ENCODE results near the gene CLASRP. TPM values are rescaled to one million over a fixed set of nuclear protein-coding genes. Genes with fewer than 3 reads are reported as not detected.

Gene CLASRP
- total and polyA plus RNA-seq, 9 of the 15 experiments (the other 6 are each of a cell fraction or from before 2014, with no cell fraction given) = 0.94 to 86.3 (median 44.0) TPM

GRCh38 chr19:45057444-45057843 lies 18.6 kb downstream of the CLASRP start:
- no peaks in the 10 kb centered on the region for H3K9me3 ChIP-seq (replicated peaks; ENCODE audit: control insufficient read depth, insufficient read depth, low read depth, low read length)
- ChIA-PET CTCF (ENCODE audit: low intra/inter-chr PET ratio) (no interaction called here), POLR2A (interaction anchor here (0.6 to 1.4 kb wide), 6 partner anchors 9 to 196 kb away, joined by 3 to 6 read pairs (median 3); partner anchors contain the start of gene CLASRP)
- no peak for TF ChIP-seq ZFP1 (CRISPR knock-in tag; IDR thresholded peaks at IDR 0.05)
- TF ChIP-seq POLR2G (IDR thresholded peaks at IDR 0.05; ENCODE audit: low read depth, low read length) = 0 out of 2 replicates have a peak, but pooled peaks have one; percentile 32
- no peaks in the 10 kb centered on the region for H3K27me3 ChIP-seq (ENCODE audit: control insufficient read depth in 2 of 2, insufficient read depth in 2 of 2, low read length in 2 of 2)
- H3K4me2 ChIP-seq (ENCODE audit: insufficient read depth, low read length) = no peak overlapping the region
- H2AFZ ChIP-seq (ENCODE audit: low read depth, low read length) = no peak overlapping the region
- H3K9ac ChIP-seq (ENCODE audit: insufficient read depth in 1 of 2, low read depth in 2 of 2, low read length in 2 of 2) = peak overlapping the region in 1 of 2 experiments; percentile 28; a peak in 1 of 4 replicates
- no peak overlapping the region for H3K27ac ChIP-seq (ENCODE audit: extremely low read depth, low read depth, low read length)
- FAIRE-seq = no peak
- peaks cover 92% of the 10 kb centered on the region for H3K36me3 ChIP-seq (ENCODE audit: control insufficient read depth, insufficient read depth, low read length)
- in situ Hi-C loops (cut with MboI) (loop anchor here (10.0 kb wide), 1 partner anchor 163 kb away; the partner anchor contains the start of gene TOMM40), intact Hi-C loops (cut with micrococcal nuclease) (loop anchor here (5.0 kb wide), 1 partner anchor 155 kb away; no protein-coding TSS in a partner anchor)
- no peak for ATAC-seq
- H4K20me1 ChIP-seq (replicated peaks; ENCODE audit: control insufficient read depth, insufficient read depth, low read length) = peaks cover 25% of the 10 kb centered on the region
- BruUV-seq (replicated peaks) = no TSS peak
- no peak for DNase-seq (ENCODE audit: extremely low read depth in 1 of 4, low spot score in 3 of 4)
- peaks cover 0 to 29% of the 10 kb centered on the region in 2 experiments; a peak in 2 of 5 replicates for H3K4me1 ChIP-seq (replicated peaks in 1 of 2; ENCODE audit: control insufficient read depth in 2 of 2, insufficient read depth in 2 of 2, low read length in 2 of 2)
- no peak overlapping the region for H3K4me3 ChIP-seq
- no peaks in the 10 kb centered on the region for H3K9me1 ChIP-seq (ENCODE audit: control insufficient read depth, insufficient read depth, low read length)
- 88% methylated on average over 3 of the region's 9 CpGs for WGBS (ENCODE audit: insufficient coverage, low coverage, missing lambda C conversion rate)
- peaks cover 2% of the 10 kb centered on the region; the same call in 2 of the 3 replicates for H3K79me2 ChIP-seq (ENCODE audit: control insufficient read depth, insufficient read depth, low read length)

GRCh38 chr19:45058622-45059159 lies 19.8 kb downstream of the CLASRP start:
- Histone ChIP-seq H3K27ac (ENCODE audit: extremely low read depth, low read depth, low read length) (no peak overlapping the region; the same call in 2 of the 3 replicates), H3K9me1 (ENCODE audit: control insufficient read depth, insufficient read depth, low read length) (no peaks in the 10 kb centered on the region), H3K27me3 (ENCODE audit: control insufficient read depth in 2 of 2, insufficient read depth in 2 of 2, low read length in 2 of 2) (no peaks in the 10 kb centered on the region), H3K4me3 (no peak overlapping the region), H3K4me2 (ENCODE audit: insufficient read depth, low read length) (no peak overlapping the region), H3K36me3 (ENCODE audit: control insufficient read depth, insufficient read depth, low read length) (peaks cover 90% of the 10 kb centered on the region), H2AFZ (ENCODE audit: low read depth, low read length) (no peak overlapping the region), H3K9me3 (replicated peaks; ENCODE audit: control insufficient read depth, insufficient read depth, low read depth, low read length) (no peaks in the 10 kb centered on the region), H3K79me2 (ENCODE audit: control insufficient read depth, insufficient read depth, low read length) (no peaks in the 10 kb centered on the region; the same call in 2 of the 3 replicates), H3K4me1 (replicated peaks in 1 of 2; ENCODE audit: control insufficient read depth in 2 of 2, insufficient read depth in 2 of 2, low read length in 2 of 2) (peaks cover 0 to 29% of the 10 kb centered on the region in 2 experiments; a peak in 2 of 5 replicates), H3K9ac (ENCODE audit: insufficient read depth in 1 of 2, low read depth in 2 of 2, low read length in 2 of 2) (peak overlapping the region in 1 of 2 experiments; percentile 50; a peak in 1 of 4 replicates), H4K20me1 (replicated peaks; ENCODE audit: control insufficient read depth, insufficient read depth, low read length) (peaks cover 25% of the 10 kb centered on the region)
- in situ Hi-C loops (cut with MboI) (loop anchor here (10.0 kb wide), 1 partner anchor 164 kb away; the partner anchor contains the start of gene TOMM40), intact Hi-C loops (cut with micrococcal nuclease) (loop anchor here (1.0 to 5.0 kb wide), 2 partner anchors 41 to 156 kb away; no protein-coding TSS in a partner anchor)
- DNase-seq (ENCODE audit: extremely low read depth in 1 of 4, low spot score in 3 of 4) = peak in 2 of 4 experiments; percentile 50 to 61
- POLR2A ChIA-PET = no interaction called here
- FAIRE-seq = no peak
- no TSS peak for BruUV-seq (replicated peaks)
- CTCF ChIA-PET (ENCODE audit: low intra/inter-chr PET ratio) = interaction anchor here (2.0 kb wide), 1 partner anchor 70 kb away, joined by 11 read pairs; no protein-coding TSS in a partner anchor
- 61% methylated on average over 10 of the region's 14 CpGs for WGBS (ENCODE audit: insufficient coverage, low coverage, missing lambda C conversion rate)
- peak; percentile 18 for ATAC-seq
- TF ChIP-seq CBFA2T3 (IDR thresholded peaks at IDR 0.05) = peak; percentile 43
- TF ChIP-seq KDM1A (IDR thresholded peaks at IDR 0.05) = peak in 1 of 2 experiments; percentile 35; a peak in 1 of 4 replicates
- TF ChIP-seq MLLT1 (IDR thresholded peaks at IDR 0.05) = 0 out of 4 replicates have a peak, but pooled peaks of 1 of the 2 experiments have one; percentile 40
- TF ChIP-seq ZNF57 (CRISPR knock-in tag; IDR thresholded peaks at IDR 0.05) = no peak
- TF ChIP-seq C11orf30 (IDR thresholded peaks at IDR 0.05; ENCODE audit: low read depth) = no peak
- TF ChIP-seq ZBTB33 (CRISPR knock-in tag; IDR thresholded peaks at IDR 0.05) = peak; percentile 72
- peak; percentile 65; the same call in 1 of the 2 replicates for TF ChIP-seq CTBP1 (IDR thresholded peaks at IDR 0.05; ENCODE audit: borderline replicate concordance)
- no peak for TF ChIP-seq HSF4 (CRISPR knock-in tag; IDR thresholded peaks at IDR 0.05; ENCODE audit: borderline replicate concordance)
- TF ChIP-seq ZEB2 (IDR thresholded peaks at IDR 0.05) = peak; percentile 42; the same call in 1 of the 2 replicates
- 0 out of 2 replicates have a peak, but pooled peaks have one; percentile 50 for TF ChIP-seq ELF4 (CRISPR knock-in tag; IDR thresholded peaks at IDR 0.05)
